Natural killer cell (primary cell): ENCODE measurements around the gene RNF220. TPM values are rescaled to one million over a fixed set of nuclear protein-coding genes. Genes with fewer than 3 reads are reported as not detected.

Experiments used
- ATAC-seq, 3 donors: fragments of 150-1000 bp in 2 of 3; fragments of 200-7000 bp in 1 of 3; cut with Tn5 transposase; 1 replicate in 1 of 3; 2 replicates in 2 of 3; pipeline ENCODE4 v1.10.0; 2021; ENCODE audit warnings: mild to moderate bottlenecking in 2 of 3, moderate library complexity in 2 of 3
- DNase-seq, 2 donors: peaks; one replicate each; pipeline versions ENCODE4 v3.0.0 to v3.0.0-alpha.2; 2013 to 2021; ENCODE audit warnings: mixed read lengths in 1 of 2
- H3K27ac ChIP-seq: one replicate; pipeline ENCODE4 v1.5.1; 2013; ENCODE audit warnings: mild to moderate bottlenecking, low read length
- H3K27me3 ChIP-seq: one replicate; pipeline ENCODE4 v1.6.1; 2013; ENCODE audit warnings: low read length; ENCODE audit not compliant: control insufficient read depth, insufficient read depth
- H3K36me3 ChIP-seq: one replicate; pipeline ENCODE4 v1.6.1; 2013; ENCODE audit warnings: low read length; ENCODE audit not compliant: control insufficient read depth, insufficient read depth
- H3K4me1 ChIP-seq: one replicate; pipeline ENCODE4 v1.6.1; 2013; ENCODE audit warnings: low read length; ENCODE audit not compliant: control insufficient read depth, insufficient read depth
- H3K4me3 ChIP-seq: one replicate; pipeline ENCODE4 v1.5.1; 2013; ENCODE audit warnings: low read length
- H3K9me3 ChIP-seq: one replicate; pipeline ENCODE4 v1.6.1; 2013; ENCODE audit warnings: low read length; ENCODE audit not compliant: control insufficient read depth, insufficient read depth
- H3K27ac Mint-ChIP-seq, 2 donors: one replicate each; pipeline ENCODE4 v1.8.0; 2022; ENCODE audit warnings: mild to moderate bottlenecking in 2 of 2, mixed read lengths in 2 of 2, moderate library complexity in 1 of 2
- H3K27me3 Mint-ChIP-seq, 2 donors: one replicate each; pipeline ENCODE4 v1.8.0; 2022; ENCODE audit warnings: low read depth in 2 of 2, mixed read lengths in 2 of 2
- H3K36me3 Mint-ChIP-seq: one replicate; pipeline ENCODE4 v1.8.0; 2022; ENCODE audit warnings: mixed read lengths
- H3K4me1 Mint-ChIP-seq, 2 donors: one replicate each; pipeline ENCODE4 v1.8.0; 2022; ENCODE audit warnings: mixed read lengths in 2 of 2
- H3K4me3 Mint-ChIP-seq: one replicate; pipeline ENCODE4 v1.8.0; 2022; ENCODE audit warnings: mild to moderate bottlenecking, moderate library complexity, mixed read lengths
- H3K9me3 Mint-ChIP-seq, 2 donors: one replicate each; pipeline ENCODE4 v1.8.0; 2022; ENCODE audit warnings: mixed read lengths in 2 of 2
- WGBS: methylation state at CpG from one replicate; pipeline ENCODE4 v1.1.7; 2013; ENCODE audit warnings: missing lambda C conversion rate; ENCODE audit not compliant: insufficient coverage; 5-methylcytosine and 5-hydroxymethylcytosine counted together
- intact Hi-C: fragments of 100-400 bp; cut with micrococcal nuclease; formaldehyde crosslinking; loops from one replicate; pipeline ENCODE4 v1.14.2; 2022
- total RNA-seq, 4 donors: library from RNA; stranded (reverse); fragments of 120-200 nt in 1 of 4; gene quantifications; one replicate each; pipeline versions ENCODE4 v1.2.3 to v1.2.4, GENCODE V29; 2013 to 2022
- TF ChIP-seq, protein P1 (sequence below): fragments of 200-600 bp; IDR thresholded peaks from one replicate; pipeline ENCODE4 v1.8.0; 2022; ENCODE audit warnings: antibody characterized with exemption

Gene RNF220
- total RNA-seq, 3 donors from 2014 or later (not counting 1 experiment from before 2014, with no cell fraction given): 88.5 to 107 (median 105) TPM

DNA sequence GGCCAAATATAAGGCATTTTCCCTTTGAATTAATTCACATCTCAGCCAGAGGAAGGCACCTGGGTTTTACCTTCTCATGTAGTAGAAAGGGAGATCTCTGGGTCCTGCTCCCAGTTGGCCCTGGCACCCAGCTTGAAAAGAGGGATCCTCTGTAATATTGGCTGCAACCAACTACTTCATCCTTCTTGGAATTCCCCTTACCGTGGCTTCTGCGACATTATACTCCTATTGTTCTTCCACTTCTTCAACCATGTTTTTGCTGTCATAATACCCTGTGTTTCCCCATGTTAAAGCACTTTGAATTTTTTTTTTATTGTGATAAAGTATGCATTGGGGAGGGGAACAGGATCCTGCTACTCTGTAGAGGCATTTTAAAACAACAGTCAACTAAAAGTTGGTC is 26.8 kb downstream of the RNF220 start:
- no peak overlapping the region for H3K4me3 ChIP-seq
- H3K36me3 ChIP-seq: no peaks in the 10 kb centered on the region
- DNase-seq (no peak), ATAC-seq (no peak)
- Mint-ChIP-seq H3K4me3 (no peak overlapping the region), H3K27me3 (peaks cover 13 to 23% of the 10 kb centered on the region in 2 donors), H3K9me3 (no peaks in the 10 kb centered on the region), H3K27ac (no peak overlapping the region), H3K4me1 (no peaks in the 10 kb centered on the region), H3K36me3 (no peaks in the 10 kb centered on the region)
- TF ChIP-seq, protein P1, sequence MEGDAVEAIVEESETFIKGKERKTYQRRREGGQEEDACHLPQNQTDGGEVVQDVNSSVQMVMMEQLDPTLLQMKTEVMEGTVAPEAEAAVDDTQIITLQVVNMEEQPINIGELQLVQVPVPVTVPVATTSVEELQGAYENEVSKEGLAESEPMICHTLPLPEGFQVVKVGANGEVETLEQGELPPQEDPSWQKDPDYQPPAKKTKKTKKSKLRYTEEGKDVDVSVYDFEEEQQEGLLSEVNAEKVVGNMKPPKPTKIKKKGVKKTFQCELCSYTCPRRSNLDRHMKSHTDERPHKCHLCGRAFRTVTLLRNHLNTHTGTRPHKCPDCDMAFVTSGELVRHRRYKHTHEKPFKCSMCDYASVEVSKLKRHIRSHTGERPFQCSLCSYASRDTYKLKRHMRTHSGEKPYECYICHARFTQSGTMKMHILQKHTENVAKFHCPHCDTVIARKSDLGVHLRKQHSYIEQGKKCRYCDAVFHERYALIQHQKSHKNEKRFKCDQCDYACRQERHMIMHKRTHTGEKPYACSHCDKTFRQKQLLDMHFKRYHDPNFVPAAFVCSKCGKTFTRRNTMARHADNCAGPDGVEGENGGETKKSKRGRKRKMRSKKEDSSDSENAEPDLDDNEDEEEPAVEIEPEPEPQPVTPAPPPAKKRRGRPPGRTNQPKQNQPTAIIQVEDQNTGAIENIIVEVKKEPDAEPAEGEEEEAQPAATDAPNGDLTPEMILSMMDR: no peak
- intact Hi-C loops: no loop called here
- H3K9me3 ChIP-seq: no peaks in the 10 kb centered on the region
- WGBS: 79% methylated on average over 2 of the region's 2 CpGs
- H3K27me3 ChIP-seq: peaks cover 2% of the 10 kb centered on the region
- H3K4me1 ChIP-seq: no peaks in the 10 kb centered on the region
- H3K27ac ChIP-seq: no peak overlapping the region

GRCh38 chr1:44433209-44433608 is 28.2 kb downstream of the RNF220 start:
- H3K4me1 Mint-ChIP-seq: no peaks in the 10 kb centered on the region
- DNase-seq: no peak
- ATAC-seq: no peak
- Histone ChIP-seq H3K4me1 (no peaks in the 10 kb centered on the region), H3K9me3 (no peaks in the 10 kb centered on the region), H3K27me3 (peaks cover 2% of the 10 kb centered on the region), H3K27ac (no peak overlapping the region), H3K36me3 (no peaks in the 10 kb centered on the region), H3K4me3 (no peak overlapping the region)
- H3K9me3 Mint-ChIP-seq: no peaks in the 10 kb centered on the region
- no peak overlapping the region for H3K4me3 Mint-ChIP-seq
- H3K27ac Mint-ChIP-seq: no peak overlapping the region
- no peaks in the 10 kb centered on the region for H3K36me3 Mint-ChIP-seq
- intact Hi-C loops: no loop called here
- TF ChIP-seq, protein P1: no peak
- WGBS: 55% methylated on average over 2 of the region's 2 CpGs
- peaks cover 11 to 14% of the 10 kb centered on the region in 2 donors for H3K27me3 Mint-ChIP-seq

DNA sequence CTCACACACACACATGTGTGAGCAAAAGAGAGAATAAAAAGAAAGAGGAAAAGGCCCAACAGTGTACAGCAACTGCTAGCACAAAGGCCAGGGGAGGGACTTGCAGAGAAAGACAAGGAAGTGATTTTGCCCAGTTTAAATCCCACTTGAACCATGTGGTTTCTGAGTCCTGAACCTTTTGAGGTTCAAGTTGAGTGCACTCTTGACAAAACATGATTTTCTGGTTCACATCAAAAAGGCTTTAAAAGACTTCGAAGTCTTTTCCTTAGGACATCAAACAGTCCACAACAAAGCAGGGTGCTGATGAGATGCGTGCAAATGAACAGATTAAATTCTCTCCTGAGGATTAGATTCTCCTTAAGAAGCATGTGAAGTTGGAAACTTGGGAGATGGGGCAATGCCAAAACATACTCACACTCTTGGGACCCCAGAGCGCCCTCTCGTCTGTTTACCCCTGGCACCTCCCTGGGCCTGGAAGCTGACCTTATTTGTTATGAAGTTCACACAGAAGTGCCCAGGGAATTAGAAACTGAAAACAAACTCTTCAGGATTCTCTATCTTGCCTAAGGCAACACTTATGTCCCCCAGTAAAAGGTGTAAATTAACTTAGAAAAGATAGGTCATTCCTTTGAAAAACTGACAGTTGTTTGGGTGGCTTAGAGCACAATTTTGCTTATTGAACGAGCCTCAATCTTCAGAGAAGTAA is 31.5 kb downstream of the RNF220 start:
- Mint-ChIP-seq H3K4me1 (no peaks in the 10 kb centered on the region), H3K9me3 (no peaks in the 10 kb centered on the region), H3K27me3 (peaks cover 0 to 2% of the 10 kb centered on the region in 2 donors), H3K4me3 (no peak overlapping the region), H3K27ac (no peak overlapping the region), H3K36me3 (no peaks in the 10 kb centered on the region)
- Histone ChIP-seq H3K4me3 (no peak overlapping the region), H3K4me1 (no peaks in the 10 kb centered on the region), H3K36me3 (no peaks in the 10 kb centered on the region), H3K27ac (no peak overlapping the region), H3K9me3 (no peaks in the 10 kb centered on the region), H3K27me3 (no peaks in the 10 kb centered on the region)
- intact Hi-C loops: no loop called here
- WGBS: 78% methylated on average over 3 of the region's 5 CpGs
- ATAC-seq (no peak), DNase-seq (no peak)
- TF ChIP-seq, protein P1: no peak
